Upper lobe of left lung (tissue), 6 donors: ENCODE data around the gene FBXL7. TPM values are rescaled to one million over a fixed set of nuclear protein-coding genes. Genes with fewer than 3 reads are reported as not detected.

ENCODE experiments used
- ATAC-seq, 2 donors: fragments of 200-7000 bp; cut with Tn5 transposase; one replicate each; pipeline ENCODE4 v1.9.1; 2022; ENCODE audit warnings: mild to moderate bottlenecking in 2 of 2, moderate library complexity in 2 of 2; ENCODE audit not compliant: low FRiP score in 2 of 2
- DNase-seq, 2 donors: peaks; one replicate each; pipeline ENCODE4 v3.0.0-alpha.2; 2019 to 2020
- H3K27ac ChIP-seq, 4 donors: fragments of 200-600 bp; sonication (generic); one replicate each; pipeline ENCODE4 v1.5.1; 2016 to 2019
- H3K27me3 ChIP-seq, 4 donors: fragments of 200-600 bp; sonication (generic); one replicate each; pipeline ENCODE4 v1.5.1; 2017 to 2019
- H3K36me3 ChIP-seq, 4 donors: fragments of 200-600 bp; sonication (generic); one replicate each; pipeline ENCODE4 v1.5.1; 2016 to 2019
- H3K4me1 ChIP-seq, 4 donors: fragments of 200-600 bp; sonication (generic); one replicate each; pipeline ENCODE4 v1.5.1; 2018 to 2019
- H3K4me3 ChIP-seq, 4 donors: fragments of 200-600 bp; sonication (generic); one replicate each; pipeline ENCODE4 v1.5.1; 2017 to 2019; ENCODE audit warnings: mild to moderate bottlenecking in 2 of 4, moderate library complexity in 1 of 4
- H3K9me3 ChIP-seq, 4 donors: fragments of 200-600 bp; sonication (generic); one replicate each; pipeline ENCODE4 v1.5.1; 2018 to 2019
- CTCF ChIP-seq, 6 experiments: fragments of 450-650 bp in 4 of 6; fragments of 200-600 bp in 2 of 6; sonication (generic) in 2 of 6; IDR thresholded peaks; one replicate each; pipeline ENCODE4 v1.5.1; 2016 to 2019; ENCODE audit warnings: antibody characterized with exemption in 6 of 6
- EP300 ChIP-seq, 4 donors: sonication (generic); formaldehyde crosslinking; IDR thresholded peaks; one replicate each; pipeline ENCODE4 v1.5.1; 2017; ENCODE audit warnings: antibody characterized with exemption in 4 of 4, control low read depth in 2 of 4
- POLR2A ChIP-seq, 4 donors: fragments of 450-650 bp; IDR thresholded peaks; one replicate each; pipeline ENCODE4 v1.5.1; 2016 to 2017; ENCODE audit warnings: antibody characterized with exemption in 4 of 4, mild to moderate bottlenecking in 2 of 4
- POLR2AphosphoS5 ChIP-seq, 2 donors: sonication (generic); formaldehyde crosslinking; IDR thresholded peaks; one replicate each; pipeline ENCODE4 v1.5.1; 2017; ENCODE audit warnings: antibody characterized with exemption in 2 of 2
- WGBS, 2 donors: methylation state at CpG; one replicate each; pipeline ENCODE4 v1.1.5; 2017 to 2018; 5-methylcytosine and 5-hydroxymethylcytosine counted together
- total RNA-seq, 6 donors: library from RNA; depleted of rRNA in 4 of 6; stranded (reverse); fragments of >200 nt in 4 of 6; gene quantifications; one replicate each; pipeline versions ENCODE4 v1.1.0 to v1.2.1, GENCODE V29; 2016 to 2021
- donor health status: DM: no; HTN: no; CAD: no; lungs with moderate emphysema.
- donor health status: DM: no; HTN: yes; CAD: no; lungs with severe emphysema.

Gene FBXL7
- total RNA-seq, 6 donors from 2014 or later: 4.9 to 13.6 (median 6.9) TPM

DNA sequence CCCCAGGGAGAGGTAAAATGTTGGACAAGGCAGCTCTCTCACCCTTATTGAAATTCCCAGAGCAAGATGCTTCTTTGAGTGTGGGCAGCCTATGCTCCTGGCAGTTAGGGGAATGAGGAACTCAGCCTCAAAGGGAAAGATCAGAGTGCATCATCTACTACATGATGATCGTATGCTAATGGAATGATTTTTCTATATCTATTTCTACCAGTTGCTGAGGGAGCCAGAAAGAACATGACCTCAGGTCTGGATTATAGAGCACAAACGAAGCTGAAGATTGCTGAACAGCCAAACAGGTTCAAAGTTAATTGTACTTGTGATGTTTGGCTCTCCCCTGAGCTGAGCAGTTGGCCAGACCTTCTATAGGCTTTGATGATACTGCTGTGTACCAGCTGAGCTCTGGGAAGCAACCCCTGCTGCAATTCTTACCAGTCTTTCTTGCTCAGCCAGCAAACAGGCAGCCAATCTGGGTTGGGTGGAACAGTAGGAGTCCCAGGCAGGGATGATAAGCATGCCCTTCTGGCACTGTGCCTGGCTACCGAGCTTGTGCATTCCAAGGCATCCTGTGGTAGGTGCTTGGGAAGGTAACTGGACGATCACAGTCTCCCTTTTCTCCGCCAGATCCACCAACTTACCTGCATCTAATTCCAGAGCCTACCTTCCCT is 10.3 kb upstream of the FBXL7 start:
- 57 to 69% methylated on average over 5 of the region's 5 CpGs for WGBS, 2 donors
- no peak for ATAC-seq

DNA sequence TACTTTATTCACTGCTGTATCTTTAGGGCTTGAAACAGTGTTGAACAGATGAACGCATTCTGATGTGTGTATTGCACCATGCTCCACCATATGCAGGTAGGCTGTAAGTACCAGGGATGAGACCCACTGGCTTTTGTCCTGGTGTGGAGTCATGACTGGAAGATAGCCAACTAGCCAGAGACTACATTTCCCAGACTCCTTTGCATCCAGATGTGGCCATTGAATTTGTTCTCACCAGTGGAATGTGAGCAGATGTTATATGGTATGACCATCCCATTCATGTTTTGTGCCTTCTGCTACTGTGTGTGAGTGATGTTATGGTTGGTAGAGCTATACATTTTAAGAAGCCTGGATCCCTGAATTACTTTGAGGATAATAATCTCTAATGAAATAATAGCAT is 7.4 kb upstream of the FBXL7 start:
- Histone ChIP-seq H3K27me3 (no peaks in the 10 kb centered on the region), H3K9me3 (no peaks in the 10 kb centered on the region), H3K36me3 (no peaks in the 10 kb centered on the region), H3K27ac (no peak overlapping the region), H3K4me3 (no peak overlapping the region), H3K4me1 (no peaks in the 10 kb centered on the region)
- ATAC-seq (no peak), DNase-seq (no peak)
- TF ChIP-seq EP300 (IDR thresholded peaks at IDR 0.05): no peak
- TF ChIP-seq POLR2A (IDR thresholded peaks at IDR 0.05): no peak
- TF ChIP-seq CTCF (IDR thresholded peaks at IDR 0.05): no peak
- no peak for TF ChIP-seq POLR2AphosphoS5 (IDR thresholded peaks at IDR 0.05)
- WGBS, 2 donors: 100% methylated on average over 1 of the region's 1 CpG

More for the DNA sequence above, 10.3 kb upstream of the FBXL7 start:
- H3K4me1 ChIP-seq: no peaks in the 10 kb centered on the region
- TF ChIP-seq CTCF (IDR thresholded peaks at IDR 0.05): no peak
- no peak for TF ChIP-seq POLR2AphosphoS5 (IDR thresholded peaks at IDR 0.05)
- TF ChIP-seq POLR2A (IDR thresholded peaks at IDR 0.05): no peak
- TF ChIP-seq EP300 (IDR thresholded peaks at IDR 0.05): no peak
- H3K4me3 ChIP-seq: no peak overlapping the region
- no peak for DNase-seq
- no peaks in the 10 kb centered on the region for H3K9me3 ChIP-seq
- H3K27ac ChIP-seq: no peak overlapping the region
- no peaks in the 10 kb centered on the region for H3K36me3 ChIP-seq
- H3K27me3 ChIP-seq: no peaks in the 10 kb centered on the region

DNA sequence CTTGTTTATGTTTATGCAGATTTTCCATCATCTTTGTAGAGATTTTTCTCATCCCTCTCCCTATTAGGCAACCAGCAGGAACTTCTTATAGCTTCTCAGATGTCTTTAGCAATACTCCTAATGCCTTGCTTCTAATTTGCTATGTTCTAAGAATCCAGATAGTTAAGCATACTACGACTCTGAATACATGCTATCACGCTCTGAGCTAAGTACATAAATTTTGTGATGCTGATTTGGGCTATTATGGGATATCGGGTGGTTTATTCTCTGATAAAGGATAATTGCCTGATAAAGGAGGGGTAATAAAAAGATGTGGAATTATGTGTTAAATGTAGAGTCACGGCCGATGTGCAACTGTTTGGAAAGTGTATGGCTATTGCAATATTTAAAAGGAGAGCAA is 6.5 kb upstream of the FBXL7 start:
- ATAC-seq (no peak), DNase-seq (no peak)
- Histone ChIP-seq H3K27ac (no peak overlapping the region), H3K36me3 (no peaks in the 10 kb centered on the region), H3K4me1 (no peaks in the 10 kb centered on the region), H3K27me3 (no peaks in the 10 kb centered on the region), H3K4me3 (no peak overlapping the region), H3K9me3 (no peaks in the 10 kb centered on the region)
- WGBS, 2 donors: 77 to 85% methylated on average over 5 of the region's 5 CpGs
- no peak for TF ChIP-seq POLR2A (IDR thresholded peaks at IDR 0.05)
- no peak for TF ChIP-seq EP300 (IDR thresholded peaks at IDR 0.05)
- no peak for TF ChIP-seq POLR2AphosphoS5 (IDR thresholded peaks at IDR 0.05)
- TF ChIP-seq CTCF (IDR thresholded peaks at IDR 0.05): no peak

DNA sequence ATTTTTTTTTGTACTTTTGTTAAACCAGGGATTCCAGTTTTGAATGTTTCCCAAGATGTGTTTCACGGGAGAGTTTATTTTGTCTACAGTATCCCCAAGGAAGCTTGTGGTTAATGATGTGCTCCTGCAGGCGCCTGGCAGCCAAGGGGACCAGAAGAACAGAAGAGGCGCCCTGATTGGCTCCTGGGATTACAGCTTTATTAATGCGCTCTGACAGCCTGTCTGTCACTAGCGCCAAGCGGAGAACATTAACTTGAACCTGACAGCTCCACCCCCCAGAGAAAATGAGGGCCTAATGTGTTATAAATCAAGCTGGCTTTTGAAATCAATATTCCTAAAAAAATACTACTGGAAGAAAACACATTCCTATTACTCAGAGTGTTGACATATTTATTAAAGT is 5.0 kb upstream of the FBXL7 start:
- peak in 1 of 2 donors; percentile 49 for ATAC-seq
- no peaks in the 10 kb centered on the region for H3K36me3 ChIP-seq

More for the DNA sequence above, 5.0 kb upstream of the FBXL7 start:
- 61 to 72% methylated on average over 6 of the region's 6 CpGs for WGBS, 2 donors
- H3K4me3 ChIP-seq: no peak overlapping the region
- no peaks in the 10 kb centered on the region for H3K9me3 ChIP-seq
- no peak for TF ChIP-seq EP300 (IDR thresholded peaks at IDR 0.05)
- TF ChIP-seq CTCF (IDR thresholded peaks at IDR 0.05): no peak
- TF ChIP-seq POLR2A (IDR thresholded peaks at IDR 0.05): no peak
- TF ChIP-seq POLR2AphosphoS5 (IDR thresholded peaks at IDR 0.05): no peak
- DNase-seq: no peak
- no peak overlapping the region for H3K27ac ChIP-seq
- H3K4me1 ChIP-seq: peaks cover 0 to 7% (median 0%) of the 10 kb centered on the region in 4 donors
- no peaks in the 10 kb centered on the region for H3K27me3 ChIP-seq
